DOHH2 (cell line): Measurements from ENCODE around the gene ACTR5.

Experiments
- CTCF ChIP-seq: fragments of 200-600 bp; sonication (generic); IDR thresholded peaks from one replicate; pipeline ENCODE4 v1.5.1; 2014; ENCODE audit warnings: antibody characterized with exemption, mild to moderate bottlenecking, low read depth, low read length; ENCODE audit not compliant: poor library complexity, severe bottlenecking
- EZH2phosphoT487 ChIP-seq: fragments of 200-600 bp; sonication (generic); IDR thresholded peaks from 2 replicates; pipeline ENCODE4 v1.6.1; 2017; ENCODE audit warnings: borderline replicate concordance, mild to moderate bottlenecking, antibody characterized with exemption, low read length, moderate library complexity, mixed read lengths

DNA sequence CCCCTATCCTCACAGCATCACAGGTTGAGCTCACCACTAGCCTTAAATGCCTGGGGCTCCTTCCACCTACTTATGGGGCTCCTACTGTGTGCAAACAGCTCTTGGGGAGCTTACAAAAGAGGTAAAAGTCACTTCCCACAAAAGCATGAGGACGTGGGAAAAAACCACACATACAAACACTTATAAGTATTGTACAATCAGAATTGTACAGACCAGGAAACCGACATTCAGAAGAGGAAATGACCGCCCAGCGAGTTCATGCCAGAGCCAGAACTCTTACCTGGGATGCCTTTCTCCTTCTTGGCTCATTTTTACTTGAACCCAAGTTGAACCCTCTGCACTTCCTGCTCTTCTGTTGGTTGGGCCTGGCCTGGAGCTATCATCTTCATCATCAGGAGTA lies 50.9 kb downstream of the ACTR5 start:
- TF ChIP-seq CTCF (no peak), EZH2phosphoT487 (no peak)
